Naive B cell (primary cell): ENCODE data around the gene SYCP3. TPM values are rescaled to one million over a fixed set of nuclear protein-coding genes. Genes with fewer than 3 reads are reported as not detected.
"Not testable (repeated sequence)": the region's sequence is repeated elsewhere in the genome, so short reads cannot be mapped to it uniquely, and the experiment has no call there.

Experiments used
- ATAC-seq, 2 donors: fragments of 150-1000 bp; cut with Tn5 transposase; 2 replicates each; pipeline ENCODE4 v1.10.0; 2021; ENCODE audit warnings: low read depth in 2 of 2, mild to moderate bottlenecking in 2 of 2, moderate library complexity in 2 of 2
- DNase-seq: peaks from one replicate; pipeline ENCODE4 v3.0.0; 2022
- H3K27ac Mint-ChIP-seq, 6 donors: one replicate each; pipeline ENCODE4 v1.8.0; 2020 to 2022; ENCODE audit warnings: mild to moderate bottlenecking in 6 of 6, mixed read lengths in 6 of 6, moderate library complexity in 5 of 6, inconsistent platforms in 2 of 6
- H3K27me3 Mint-ChIP-seq, 3 donors: one replicate each; pipeline ENCODE4 v1.8.0; 2021 to 2022; ENCODE audit warnings: mixed read lengths in 3 of 3, mild to moderate bottlenecking in 1 of 3
- H3K36me3 Mint-ChIP-seq, 2 donors: one replicate each; pipeline ENCODE4 v1.8.0; 2020 to 2022; ENCODE audit warnings: mixed read lengths in 2 of 2, inconsistent platforms in 1 of 2, mild to moderate bottlenecking in 1 of 2
- H3K4me1 Mint-ChIP-seq, 3 donors: one replicate each; pipeline ENCODE4 v1.8.0; 2020 to 2022; ENCODE audit warnings: mixed read lengths in 3 of 3, inconsistent platforms in 1 of 3, mild to moderate bottlenecking in 1 of 3, moderate library complexity in 1 of 3
- H3K4me3 Mint-ChIP-seq, 8 donors: one replicate each; pipeline ENCODE4 v1.8.0; 2020 to 2022; ENCODE audit warnings: mild to moderate bottlenecking in 8 of 8, mixed read lengths in 8 of 8, moderate library complexity in 8 of 8, inconsistent platforms in 2 of 8
- H3K9me3 Mint-ChIP-seq, 7 donors: one replicate each; pipeline ENCODE4 v1.8.0; 2020 to 2022; ENCODE audit warnings: mixed read lengths in 7 of 7, mild to moderate bottlenecking in 5 of 7, inconsistent platforms in 2 of 7, moderate library complexity in 1 of 7
- polyA plus RNA-seq, 6 donors: library from polyadenylated mRNA; unstranded; fragments of 300-500 nt; fragmentation: Illumina TruSeq; gene quantifications; one replicate each; pipeline ENCODE4 v1.2.3, GENCODE V29; 2021; ENCODE audit warnings: low read depth in 6 of 6

Gene SYCP3
- polyA plus RNA-seq, 6 donors from 2014 or later = 0.74 to 1.6 (median 0.78) TPM

DNA sequence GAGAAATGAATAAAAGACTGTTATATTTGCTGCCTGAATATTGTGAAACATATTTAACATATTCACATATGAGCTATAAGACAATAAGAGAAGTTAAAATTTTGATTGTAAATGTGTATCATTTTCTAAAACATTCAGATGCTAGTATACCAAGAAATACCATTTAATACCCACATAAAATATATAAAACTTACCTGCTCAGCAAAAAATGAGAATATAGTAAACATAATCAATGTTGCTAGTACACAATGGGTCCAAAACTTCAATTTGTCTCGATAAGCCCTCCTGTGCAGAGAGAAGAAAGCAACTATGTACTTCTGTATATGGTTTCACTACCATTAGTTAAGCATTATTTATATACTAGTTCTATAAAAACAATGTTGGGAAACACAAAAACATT lies 9.6 kb upstream of the SYCP3 start:
- H3K4me1 Mint-ChIP-seq = peaks cover 31 to 47% (median 32%) of the 10 kb centered on the region in 3 donors
- H3K27me3 Mint-ChIP-seq = no peaks in the 10 kb centered on the region
- H3K27ac Mint-ChIP-seq = peak overlapping the region in 3 of 6 donors; percentile 44 to 100 (median 74)
- no peak for ATAC-seq
- H3K4me3 Mint-ChIP-seq = no peak overlapping the region
- peaks cover 30 to 33% of the 10 kb centered on the region in 2 donors for H3K36me3 Mint-ChIP-seq
- DNase-seq = no peak
- no peaks in the 10 kb centered on the region for H3K9me3 Mint-ChIP-seq

- peak overlapping the region; percentile 53 to 100 (median 82) for H3K27ac Mint-ChIP-seq
- H3K27me3 Mint-ChIP-seq = no peaks in the 10 kb centered on the region
- no peaks in the 10 kb centered on the region for H3K9me3 Mint-ChIP-seq
- H3K36me3 Mint-ChIP-seq = peaks cover 30% of the 10 kb centered on the region in 2 donors
- ATAC-seq (no peak), DNase-seq (no peak)
- peak overlapping the region in 1 of 8 donors; percentile 31 for H3K4me3 Mint-ChIP-seq
- peaks cover 43 to 55% (median 45%) of the 10 kb centered on the region in 3 donors for H3K4me1 Mint-ChIP-seq
Observed at GRCh38 chr12:101747697-101748096, 8.4 kb upstream of the SYCP3 start.

DNA sequence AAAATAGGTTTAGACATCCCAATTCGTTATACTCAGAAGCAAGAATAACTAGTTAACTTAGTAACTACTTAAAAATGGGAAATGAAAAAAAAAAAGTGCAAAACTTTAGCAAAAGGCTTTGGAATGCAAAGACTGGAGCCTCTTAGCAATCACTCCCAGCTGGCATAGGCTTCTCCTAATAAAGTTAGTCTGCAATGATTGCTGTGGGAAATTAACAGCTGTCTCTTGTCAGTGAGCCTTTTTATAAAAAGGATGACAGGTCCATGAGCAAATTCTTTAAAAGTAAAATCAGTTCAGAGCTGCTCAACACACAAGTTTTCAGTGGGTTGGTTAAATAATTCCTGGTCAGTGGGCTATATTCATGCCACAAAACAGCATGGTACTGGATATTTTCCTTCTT lies 7.4 kb upstream of the SYCP3 start:
- no peak for ATAC-seq
- Mint-ChIP-seq H3K27ac (peak overlapping the region in 5 of 6 donors; percentile 67 to 100 (median 81)), H3K36me3 (peaks cover 28 to 32% of the 10 kb centered on the region in 2 donors), H3K27me3 (no peaks in the 10 kb centered on the region), H3K4me3 (peak overlapping the region in 1 of 8 donors; percentile 18), H3K4me1 (peaks cover 51 to 66% (median 53%) of the 10 kb centered on the region in 3 donors), H3K9me3 (no peaks in the 10 kb centered on the region)
- DNase-seq = no peak

- Mint-ChIP-seq H3K36me3 (peaks cover 29 to 37% of the 10 kb centered on the region in 2 donors), H3K9me3 (no peaks in the 10 kb centered on the region), H3K4me3 (no peak overlapping the region), H3K27ac (peak overlapping the region in 5 of 6 donors; percentile 47 to 100 (median 99)), H3K4me1 (peaks cover 56 to 70% (median 57%) of the 10 kb centered on the region in 3 donors), H3K27me3 (no peaks in the 10 kb centered on the region)
- ATAC-seq (no peak), DNase-seq (no peak)
Observed at GRCh38 chr12:101746196-101746595, 6.9 kb upstream of the SYCP3 start.

GRCh38 chr12:101745481-101745880 lies 6.2 kb upstream of the SYCP3 start:
- ATAC-seq (no peak), DNase-seq (no peak)
- Mint-ChIP-seq H3K36me3 (peaks cover 28 to 40% of the 10 kb centered on the region in 2 donors), H3K9me3 (no peaks in the 10 kb centered on the region), H3K4me1 (peaks cover 59 to 75% (median 59%) of the 10 kb centered on the region in 3 donors), H3K27me3 (no peaks in the 10 kb centered on the region), H3K4me3 (peak overlapping the region in 4 of 8 donors; percentile 8 to 84 (median 44)), H3K27ac (peak overlapping the region; percentile 99 to 100 (median 100))

DNA sequence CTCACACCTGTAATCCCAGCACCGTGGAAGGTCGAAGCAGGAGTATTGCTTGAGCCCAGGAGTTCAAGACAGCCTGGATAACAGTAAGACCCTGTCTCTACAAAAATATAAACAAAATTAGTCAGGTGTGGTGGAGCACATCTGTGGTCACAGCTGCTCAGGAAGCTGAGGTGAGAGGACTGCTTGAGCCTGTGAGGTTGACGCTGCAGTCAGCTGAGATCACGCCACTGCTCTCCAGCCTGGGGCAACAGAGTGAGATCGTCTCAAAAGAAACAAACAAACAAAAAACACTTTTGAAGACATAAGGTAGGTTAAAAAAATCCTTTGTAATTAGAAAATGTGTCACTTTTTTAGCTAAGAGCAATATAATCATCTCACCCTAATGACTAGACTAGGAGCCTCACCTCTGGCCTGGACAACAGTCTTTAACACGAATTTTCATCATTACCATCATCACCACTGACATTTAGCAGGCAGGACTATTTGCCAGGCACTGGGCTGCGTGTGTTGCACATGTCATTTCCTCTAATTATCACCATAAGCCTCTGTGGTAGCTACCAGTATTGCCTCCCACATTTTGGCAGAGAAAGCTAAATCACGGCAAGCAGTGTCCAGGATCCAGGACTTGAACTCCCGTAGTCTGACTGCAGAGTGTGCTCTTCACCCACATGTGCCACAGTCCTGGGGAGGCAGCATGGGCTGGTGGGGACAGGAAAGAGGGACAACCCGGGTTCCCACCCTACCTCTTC lies 4.6 kb upstream of the SYCP3 start:
- DNase-seq (peak; percentile 91), ATAC-seq (peak; percentile 88)
- Mint-ChIP-seq H3K4me3 (peak overlapping the region; percentile 34 to 91 (median 76)), H3K4me1 (peaks cover 51 to 69% (median 59%) of the 10 kb centered on the region in 3 donors), H3K9me3 (no peaks in the 10 kb centered on the region), H3K36me3 (peaks cover 18 to 31% of the 10 kb centered on the region in 2 donors), H3K27ac (peak overlapping the region; percentile 99 to 100 (median 100)), H3K27me3 (no peaks in the 10 kb centered on the region)

DNA sequence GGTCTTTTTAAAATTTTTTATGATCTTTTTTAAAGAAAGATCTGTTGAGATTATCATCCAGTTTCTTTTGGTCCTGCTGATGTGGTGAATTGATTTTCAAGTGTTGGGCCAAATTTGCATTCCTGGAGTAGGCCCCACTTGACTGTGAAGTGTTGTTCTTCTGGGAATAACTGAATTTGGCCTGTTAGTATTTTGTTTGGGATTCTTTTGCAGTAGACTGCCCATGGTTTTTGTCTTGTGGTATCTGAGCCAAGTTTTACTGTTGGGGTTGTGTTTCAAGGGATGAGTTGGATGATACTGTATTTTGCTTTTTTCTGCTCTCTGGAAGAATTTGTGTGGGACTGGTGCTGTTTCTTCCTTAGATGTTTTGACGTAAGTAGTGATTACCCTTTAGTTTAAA lies 4.0 kb upstream of the SYCP3 start:
- no peak for ATAC-seq
- H3K27ac Mint-ChIP-seq = peak overlapping the region; percentile 99 to 100 (median 100)
- no peak for DNase-seq
- H3K4me1 Mint-ChIP-seq = peaks cover 51 to 66% (median 55%) of the 10 kb centered on the region in 3 donors
- peaks cover 12 to 24% of the 10 kb centered on the region in 2 donors for H3K36me3 Mint-ChIP-seq
- no peaks in the 10 kb centered on the region for H3K9me3 Mint-ChIP-seq
- no peaks in the 10 kb centered on the region for H3K27me3 Mint-ChIP-seq
- H3K4me3 Mint-ChIP-seq = peak overlapping the region; percentile 34 to 91 (median 76)

- ATAC-seq = no peak
- Mint-ChIP-seq H3K4me1 (peaks cover 42 to 52% (median 43%) of the 10 kb centered on the region in 3 donors), H3K9me3 (no peaks in the 10 kb centered on the region), H3K4me3 (peak overlapping the region in 1 of 8 donors; percentile 75), H3K27ac (peak overlapping the region; percentile 99 to 100 (median 100)), H3K27me3 (no peaks in the 10 kb centered on the region), H3K36me3 (peaks cover 18 to 21% of the 10 kb centered on the region in 2 donors)
- DNase-seq = no peak
Observed at GRCh38 chr12:101740980-101741379, 1.7 kb upstream of the SYCP3 start.

DNA sequence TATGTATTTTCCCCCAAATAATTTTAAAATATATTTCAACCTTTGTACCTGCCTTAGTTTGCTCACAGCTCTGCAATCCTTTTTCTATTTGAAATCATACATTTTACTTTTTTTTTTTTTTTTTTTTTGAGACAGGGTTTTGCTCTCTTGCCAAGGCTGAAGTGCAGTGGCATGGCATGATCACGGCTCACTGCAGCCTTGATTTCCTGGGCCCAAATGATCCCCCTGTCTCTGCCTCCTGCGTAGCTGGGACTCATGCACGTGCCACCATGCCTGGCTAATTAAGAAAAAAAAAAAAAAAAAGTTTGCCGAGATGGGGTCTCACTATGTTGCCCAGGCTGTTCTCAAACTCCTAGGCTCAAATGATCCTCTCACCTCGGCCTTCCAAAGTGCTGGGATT lies 1.3 kb upstream of the SYCP3 start:
- no peak for DNase-seq
- Mint-ChIP-seq H3K9me3 (no peaks in the 10 kb centered on the region), H3K27me3 (no peaks in the 10 kb centered on the region), H3K27ac (peak overlapping the region in 4 of 6 donors; percentile 63 to 100 (median 100)), H3K36me3 (peaks cover 18 to 21% of the 10 kb centered on the region in 2 donors), H3K4me1 (peaks cover 42 to 49% (median 43%) of the 10 kb centered on the region in 3 donors), H3K4me3 (no peak overlapping the region)
- no peak for ATAC-seq

- peaks cover 20 to 24% of the 10 kb centered on the region in 2 donors for H3K36me3 Mint-ChIP-seq
- no peaks in the 10 kb centered on the region for H3K27me3 Mint-ChIP-seq
- peak overlapping the region in 4 of 6 donors; percentile 0 to 86 (median 48) for H3K27ac Mint-ChIP-seq
- ATAC-seq = no peak
- peaks cover 18 to 27% (median 21%) of the 10 kb centered on the region in 3 donors for H3K4me1 Mint-ChIP-seq
- H3K9me3 Mint-ChIP-seq = no peaks in the 10 kb centered on the region
- no peak overlapping the region for H3K4me3 Mint-ChIP-seq
- no peak for DNase-seq
Observed at GRCh38 chr12:101737476-101737875, 1.8 kb downstream of the SYCP3 start.

GRCh38 chr12:101734482-101734881 lies 4.8 kb downstream of the SYCP3 start:
- peaks cover 25 to 28% of the 10 kb centered on the region in 2 donors for H3K36me3 Mint-ChIP-seq
- H3K27ac Mint-ChIP-seq = peak overlapping the region in 3 of 6 donors; percentile 20 to 36 (median 29)
- H3K4me3 Mint-ChIP-seq, H3K27me3 Mint-ChIP-seq, H3K9me3 Mint-ChIP-seq, DNase-seq, ATAC-seq: not testable (repeated sequence)
- H3K4me1 Mint-ChIP-seq = peaks cover 13 to 17% (median 15%) of the 10 kb centered on the region in 3 donors

GRCh38 chr12:101733166-101733565 lies 6.1 kb downstream of the SYCP3 start:
- Mint-ChIP-seq H3K4me1 (peaks cover 13 to 17% (median 15%) of the 10 kb centered on the region in 3 donors), H3K4me3 (peak overlapping the region in 1 of 8 donors; percentile 17), H3K27me3 (no peaks in the 10 kb centered on the region), H3K36me3 (peaks cover 25 to 36% of the 10 kb centered on the region in 2 donors), H3K27ac (peak overlapping the region in 4 of 6 donors; percentile 33 to 92 (median 86)), H3K9me3 (peaks cover 0 to 5% (median 0%) of the 10 kb centered on the region in 7 donors)
- no peak for DNase-seq
- ATAC-seq = no peak

DNA sequence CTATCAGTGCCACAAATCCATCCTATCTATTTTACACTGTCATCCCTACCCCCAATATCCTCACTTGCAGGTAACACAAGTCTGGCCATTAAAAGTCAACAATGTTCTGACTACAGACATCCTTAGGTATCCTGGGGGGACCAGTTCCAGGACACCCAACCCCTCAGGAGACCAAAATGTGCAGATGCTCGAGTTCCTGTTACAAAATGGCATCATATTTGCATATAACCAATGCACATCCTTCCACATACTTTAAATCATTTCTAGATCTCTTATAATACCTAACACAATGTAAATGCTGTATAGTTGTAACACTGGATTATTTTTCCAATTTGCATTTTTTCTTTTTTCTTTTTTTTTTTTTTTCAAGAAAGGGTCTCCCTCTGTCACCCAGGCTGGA lies 6.9 kb downstream of the SYCP3 start:
- H3K27ac Mint-ChIP-seq = peak overlapping the region; percentile 74 to 96 (median 87)
- peak overlapping the region in 3 of 8 donors; percentile 34 to 80 (median 42) for H3K4me3 Mint-ChIP-seq
- peaks cover 11 to 17% (median 15%) of the 10 kb centered on the region in 3 donors for H3K4me1 Mint-ChIP-seq
- H3K36me3 Mint-ChIP-seq = peaks cover 20 to 30% of the 10 kb centered on the region in 2 donors
- H3K27me3 Mint-ChIP-seq = no peaks in the 10 kb centered on the region
- ATAC-seq (peak; percentile 65 to 68), DNase-seq (no peak)
- peaks cover 0 to 5% (median 0%) of the 10 kb centered on the region in 7 donors for H3K9me3 Mint-ChIP-seq
